Cardiac muscle cell (in vitro differentiated cells and primary cell): Measurements from ENCODE around the gene ADAMTS20. TPM values are rescaled to one million over a fixed set of nuclear protein-coding genes. Genes with fewer than 3 reads are reported as not detected.
"Not testable (repeated sequence)": the region's sequence is repeated elsewhere in the genome, so short reads cannot be mapped to it uniquely, and the experiment has no call there.

Experiments used
- DNase-seq, 2 donors: peaks; one replicate each; pipeline versions ENCODE4 v3.0.0 to v3.0.0-alpha.2; 2010 to 2017; ENCODE audit warnings: low read depth in 1 of 2, low spot score in 1 of 2
- H3K27ac ChIP-seq: fragments of 200-600 bp; sonication (generic); 2 replicates; pipeline ENCODE4 v1.5.1; 2016
- H3K27me3 ChIP-seq: fragments of 200-600 bp; sonication (generic); 2 replicates; pipeline ENCODE4 v1.6.0; 2016; ENCODE audit warnings: control low read depth
- H3K36me3 ChIP-seq: fragments of 200-600 bp; sonication (generic); 2 replicates; pipeline ENCODE4 v1.5.1; 2016; ENCODE audit warnings: control low read depth
- H3K4me1 ChIP-seq: fragments of 200-600 bp; sonication (generic); 2 replicates; pipeline ENCODE4 v1.8.1; 2017; ENCODE audit warnings: low read depth, mild to moderate bottlenecking, mixed run types
- H3K4me3 ChIP-seq: fragments of 200-600 bp; sonication (generic); 2 replicates; pipeline ENCODE4 v1.5.1; 2016; ENCODE audit warnings: mild to moderate bottlenecking
- H3K9me3 ChIP-seq: fragments of 200-600 bp; sonication (generic); 2 replicates; pipeline ENCODE4 v1.5.1; 2017; ENCODE audit warnings: low read depth, mild to moderate bottlenecking, control low read depth
- CTCF ChIP-seq: IDR thresholded peaks from 2 replicates; pipeline ENCODE4 v1.5.1; 2012; ENCODE audit warnings: low read depth, mild to moderate bottlenecking, low read length
- polyA plus RNA-seq: library from polyadenylated mRNA; unstranded; fragments of >200 nt; fragmentation: Nextera tagmentation; extraction: Ambion mirVana; gene quantifications from 2 replicates; pipeline ENCODE4 v1.2.1, GENCODE V29; 2016
- total RNA-seq: library from RNA; depleted of rRNA; stranded (reverse); fragments of >200 nt; gene quantifications from 2 replicates; pipeline ENCODE4 v1.2.3, GENCODE V29; 2016

The ADAMTS20 gene
- total and polyA plus RNA-seq, 2 experiments from 2014 or later, result 0.13 to 0.33 TPM

GRCh38 chr12:43540470-43540869 lies 11.5 kb downstream of the ADAMTS20 start:
- Histone ChIP-seq H3K9me3 (no peaks in the 10 kb centered on the region), H3K4me1 (no peaks in the 10 kb centered on the region), H3K27me3 (no peaks in the 10 kb centered on the region), H3K4me3 (no peak overlapping the region), H3K27ac (no peak overlapping the region), H3K36me3 (no peaks in the 10 kb centered on the region)
- no peak for TF ChIP-seq CTCF
- no peak for DNase-seq

GRCh38 chr12:43537675-43538074 lies 14.3 kb downstream of the ADAMTS20 start:
- not testable (repeated sequence) for H3K27ac ChIP-seq, H3K9me3 ChIP-seq, DNase-seq, H3K4me1 ChIP-seq, H3K4me3 ChIP-seq, H3K36me3 ChIP-seq, H3K27me3 ChIP-seq

- Histone ChIP-seq H3K27me3 (no peaks in the 10 kb centered on the region), H3K4me1 (no peaks in the 10 kb centered on the region), H3K36me3 (no peaks in the 10 kb centered on the region), H3K9me3 (no peaks in the 10 kb centered on the region), H3K27ac (no peak overlapping the region), H3K4me3 (no peak overlapping the region)
- no peak for DNase-seq
- TF ChIP-seq CTCF, result no peak
Observed at GRCh38 chr12:43516045-43516444, 36.0 kb downstream of the ADAMTS20 start.

GRCh38 chr12:43501703-43502102 lies 50.3 kb downstream of the ADAMTS20 start:
- H3K9me3 ChIP-seq, result no peaks in the 10 kb centered on the region
- TF ChIP-seq CTCF, result peak; percentile 51
- no peaks in the 10 kb centered on the region for H3K4me1 ChIP-seq
- H3K27me3 ChIP-seq, result no peaks in the 10 kb centered on the region
- no peak overlapping the region for H3K27ac ChIP-seq
- H3K36me3 ChIP-seq, result no peaks in the 10 kb centered on the region
- H3K4me3 ChIP-seq, result no peak overlapping the region
- DNase-seq, result peak; percentile 16 to 32

- Histone ChIP-seq H3K4me1 (no peaks in the 10 kb centered on the region), H3K9me3 (no peaks in the 10 kb centered on the region), H3K27ac (no peak overlapping the region), H3K27me3 (no peaks in the 10 kb centered on the region), H3K36me3 (no peaks in the 10 kb centered on the region), H3K4me3 (no peak overlapping the region)
- DNase-seq, result no peak
- no peak for TF ChIP-seq CTCF
Observed at GRCh38 chr12:43493261-43493797, 58.7 kb downstream of the ADAMTS20 start.

- no peaks in the 10 kb centered on the region for H3K36me3 ChIP-seq
- TF ChIP-seq CTCF, result no peak
- H3K9me3 ChIP-seq, result no peaks in the 10 kb centered on the region
- H3K27me3 ChIP-seq, result no peaks in the 10 kb centered on the region
- DNase-seq, result no peak
- H3K27ac ChIP-seq, result no peak overlapping the region
- H3K4me1 ChIP-seq, result no peaks in the 10 kb centered on the region
- no peak overlapping the region for H3K4me3 ChIP-seq
Observed at GRCh38 chr12:43482311-43483085, 69.5 kb downstream of the ADAMTS20 start.
